Measurements from ENCODE around the gene CSNK1G2. TPM values are rescaled to one million over a fixed set of nuclear protein-coding genes. Genes with fewer than 3 reads are reported as not detected.

CSNK1G2 gene
- total RNA-seq, 8 experiments from 2014 or later: 25.6 to 68.4 (median 49.8) TPM

GRCh38 chr19:1942078-1942933 is 1.3 kb downstream of the CSNK1G2 start:
- in situ Hi-C loops (cut with MboI; ENCODE audit: low pct_unique_long_range_greater_than_20kb in 2 of 9, low sequenced_read_pairs in 9 of 9, unreplicated experiment in 9 of 9): no loop called here
- peak; percentile 24 to 55 (median 52) for ATAC-seq (replicated peaks in 6 of 8)
- WGBS, 10 experiments: 0 to 5% (median 0%) methylated on average over 1 to 4 of the region's 40 CpGs; no CpG with 5 or more reads in 4 of the 10 experiments
- Histone ChIP-seq H3K27ac (peak overlapping the region; percentile 94 to 97), H3K4me3 (peak overlapping the region; percentile 46 to 61 (median 59)), H3K4me1 (replicated peaks in 1 of 2) (peaks cover 13 to 19% of the 10 kb centered on the region in 2 donors)

DNA sequence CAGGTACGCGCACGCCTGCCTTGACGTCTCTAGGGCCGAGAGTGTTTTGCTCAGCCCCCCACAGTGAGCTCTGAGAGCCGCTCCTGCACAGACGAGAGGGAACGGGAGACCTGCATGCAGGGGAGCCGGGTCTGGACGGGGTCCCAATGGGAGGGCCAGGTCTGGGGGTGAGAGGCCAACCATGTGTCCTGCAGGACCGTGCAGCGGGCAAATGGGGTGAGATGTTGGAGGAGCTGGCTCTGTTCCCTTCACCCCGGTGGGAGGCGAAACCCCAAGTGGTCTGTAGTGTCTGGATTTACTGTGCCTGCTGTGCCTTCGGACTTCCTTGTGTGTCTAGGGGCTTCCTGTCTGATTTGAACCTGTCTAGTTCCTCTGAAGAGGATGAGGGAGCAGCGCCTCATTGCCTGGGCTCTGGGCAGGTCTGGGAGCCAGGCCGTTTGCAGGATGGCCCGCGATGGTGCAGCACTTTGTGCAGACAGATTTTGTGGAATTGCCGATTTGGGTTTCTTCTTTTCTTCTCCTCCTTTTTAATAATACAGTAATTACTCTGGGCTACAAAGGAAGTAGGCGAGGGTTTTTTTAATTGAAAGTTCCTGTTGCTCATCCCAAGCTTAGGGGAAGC is 2.1 kb downstream of the CSNK1G2 start:
- peaks cover 13 to 19% of the 10 kb centered on the region in 2 donors for H3K4me1 ChIP-seq (replicated peaks in 1 of 2)
- 11 to 83% (median 43%) methylated on average over 1 to 10 of the region's 21 CpGs; no CpG with 5 or more reads in 4 of the 10 experiments for WGBS, 10 experiments
- in situ Hi-C loops (cut with MboI; ENCODE audit: low pct_unique_long_range_greater_than_20kb in 2 of 9, low sequenced_read_pairs in 9 of 9, unreplicated experiment in 9 of 9): no loop called here
- no peak for ATAC-seq (replicated peaks in 6 of 8)
- H3K27ac ChIP-seq: peak overlapping the region in 1 of 2 donors; percentile 94
- H3K4me3 ChIP-seq: peak overlapping the region; percentile 46 to 61 (median 59)

DNA sequence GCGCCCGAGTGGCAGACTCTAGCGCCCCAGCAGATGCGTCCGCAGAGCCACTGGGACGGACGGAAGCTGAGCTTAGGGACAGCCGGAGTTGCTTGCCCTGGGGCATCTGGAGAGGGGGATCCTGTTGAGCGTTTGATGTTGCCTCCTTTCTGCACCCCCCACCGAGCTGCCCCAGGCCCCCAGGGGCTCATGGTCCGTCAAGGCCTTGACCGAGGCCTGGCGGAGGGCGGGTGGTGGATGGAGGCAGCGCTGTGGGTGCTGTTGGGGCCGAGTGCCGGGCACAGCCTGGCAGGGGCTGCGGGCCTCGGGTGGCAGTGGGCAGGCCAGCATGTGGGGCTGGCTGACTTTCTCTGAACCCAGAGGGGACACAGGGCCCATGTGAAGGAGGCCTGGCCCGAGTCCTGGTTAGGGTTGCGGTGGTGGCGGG is 2.7 kb downstream of the CSNK1G2 start:
- Histone ChIP-seq H3K4me3 (no peak overlapping the region), H3K4me1 (replicated peaks in 1 of 2) (peaks cover 13 to 19% of the 10 kb centered on the region in 2 donors), H3K27ac (no peak overlapping the region)
- in situ Hi-C loops (cut with MboI; ENCODE audit: low pct_unique_long_range_greater_than_20kb in 2 of 9, low sequenced_read_pairs in 9 of 9, unreplicated experiment in 9 of 9): no loop called here
- WGBS, 10 experiments: 75 to 98% (median 86%) methylated on average over 1 to 9 of the region's 22 CpGs; no CpG with 5 or more reads in 4 of the 10 experiments
- no peak for ATAC-seq (replicated peaks in 6 of 8)

DNA sequence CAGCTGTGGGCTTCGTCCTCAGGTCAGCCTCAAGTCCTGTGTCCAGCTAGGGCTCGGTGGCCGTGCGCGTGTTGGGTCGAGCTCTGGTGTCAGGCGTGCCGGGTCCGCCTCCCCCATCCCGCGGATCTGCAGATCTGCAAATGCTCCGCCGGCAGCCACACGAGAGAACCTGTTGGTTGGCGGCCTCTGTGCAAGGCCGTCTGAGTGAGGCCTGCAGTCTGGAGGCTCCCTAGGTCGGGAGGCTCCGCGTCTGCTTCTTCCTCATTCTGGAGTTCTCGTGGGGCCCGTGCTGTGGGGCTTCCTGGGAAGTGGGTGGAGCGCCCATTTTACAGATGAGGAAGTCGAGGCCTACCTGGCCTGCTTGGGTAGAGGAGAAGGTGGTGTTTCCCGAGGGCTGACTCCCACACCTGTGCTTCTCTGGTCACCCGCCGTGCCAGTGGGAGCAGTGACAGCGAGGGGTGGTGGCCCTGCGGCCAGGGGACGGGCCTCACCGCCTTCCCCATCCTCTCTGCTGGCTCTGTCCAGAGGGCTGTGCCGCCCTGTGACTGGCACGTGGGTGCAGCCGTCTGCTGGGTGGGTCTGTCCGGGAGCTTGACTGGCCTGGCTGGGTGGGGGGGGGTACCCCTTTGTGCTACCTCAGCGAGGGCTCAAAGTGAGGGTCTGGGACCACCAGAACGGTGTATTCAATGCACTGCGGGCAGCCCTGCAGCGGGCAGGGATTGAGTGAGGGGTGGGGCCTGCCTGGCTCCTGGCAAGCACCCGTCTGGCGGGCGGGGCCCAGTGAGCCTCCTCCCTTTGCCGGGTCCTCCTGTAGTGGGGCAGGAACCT is 3.3 kb downstream of the CSNK1G2 start:
- in situ Hi-C loops (cut with MboI; ENCODE audit: low pct_unique_long_range_greater_than_20kb in 2 of 9, low sequenced_read_pairs in 9 of 9, unreplicated experiment in 9 of 9): no loop called here
- ATAC-seq (replicated peaks in 6 of 8): no peak
- Histone ChIP-seq H3K27ac (no peak overlapping the region), H3K4me1 (replicated peaks in 1 of 2) (peaks cover 10 to 19% of the 10 kb centered on the region in 2 donors), H3K4me3 (no peak overlapping the region)
- WGBS, 10 experiments: 50 to 100% (median 91%) methylated on average over 1 to 7 of the region's 42 CpGs; no CpG with 5 or more reads in 6 of the 10 experiments

- no peak for ATAC-seq (replicated peaks in 6 of 8)
- Histone ChIP-seq H3K27ac (no peak overlapping the region), H3K4me1 (replicated peaks in 1 of 2) (peaks cover 5 to 12% of the 10 kb centered on the region in 2 donors), H3K4me3 (no peak overlapping the region)
- WGBS, 10 experiments: 90 to 100% methylated on average over 1 to 2 of the region's 30 CpGs; no CpG with 5 or more reads in 8 of the 10 experiments
- in situ Hi-C loops (cut with MboI; ENCODE audit: low pct_unique_long_range_greater_than_20kb in 2 of 9, low sequenced_read_pairs in 9 of 9, unreplicated experiment in 9 of 9): no loop called here
These were observed 4.1 kb downstream of the CSNK1G2 start for GRCh38 chr19:1944916-1945561.

GRCh38 chr19:1945899-1946298 is 4.9 kb downstream of the CSNK1G2 start:
- ATAC-seq (replicated peaks in 6 of 8): no peak
- H3K4me3 ChIP-seq: no peak overlapping the region
- no peak overlapping the region for H3K27ac ChIP-seq
- in situ Hi-C loops (cut with MboI; ENCODE audit: low pct_unique_long_range_greater_than_20kb in 2 of 9, low sequenced_read_pairs in 9 of 9, unreplicated experiment in 9 of 9): no loop called here
- WGBS, 10 experiments: 0 to 88% (median 72%) methylated on average over 1 to 5 of the region's 18 CpGs; no CpG with 5 or more reads in 4 of the 10 experiments
- peaks cover 5 to 11% of the 10 kb centered on the region in 2 donors for H3K4me1 ChIP-seq (replicated peaks in 1 of 2)

DNA sequence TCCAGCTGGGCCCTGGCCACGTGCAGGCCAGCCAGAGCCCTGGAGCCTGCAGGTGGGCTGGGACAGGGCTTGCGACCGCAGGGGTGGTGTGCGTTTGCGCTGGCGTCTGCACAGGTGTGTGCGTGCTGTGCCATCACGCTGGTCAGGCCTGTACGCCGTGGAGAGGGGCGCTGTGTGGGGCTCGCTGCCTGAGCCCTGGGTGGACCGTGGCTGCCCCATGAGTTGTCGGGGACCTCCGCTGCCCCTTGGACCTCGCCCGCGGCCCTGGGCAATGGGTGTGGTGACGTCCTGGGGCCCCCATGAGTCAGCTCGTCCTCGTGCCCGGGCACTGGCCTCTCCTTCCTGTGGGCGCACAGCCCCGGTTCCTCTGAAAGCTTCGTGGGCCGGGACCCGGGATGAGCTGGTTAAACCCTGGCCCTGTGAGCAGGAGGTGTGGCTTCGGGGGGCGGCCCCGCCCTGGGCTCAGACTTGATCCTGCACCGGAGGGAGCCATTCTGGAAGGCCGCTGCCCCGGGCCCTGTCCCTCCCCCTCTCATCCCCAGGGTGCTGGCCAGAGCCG is 6.8 kb downstream of the CSNK1G2 start:
- Histone ChIP-seq H3K27ac (no peak overlapping the region), H3K4me3 (no peak overlapping the region), H3K4me1 (replicated peaks in 1 of 2) (peaks cover 5 to 10% of the 10 kb centered on the region in 2 donors)
- in situ Hi-C loops (cut with MboI; ENCODE audit: low pct_unique_long_range_greater_than_20kb in 2 of 9, low sequenced_read_pairs in 9 of 9, unreplicated experiment in 9 of 9): no loop called here
- 73 to 91% methylated on average over 3 to 19 of the region's 34 CpGs; no CpG with 5 or more reads in 8 of the 10 experiments for WGBS, 10 experiments
- ATAC-seq (replicated peaks in 6 of 8): peak in 3 of 8 experiments; percentile 4 to 48 (median 7)

- Histone ChIP-seq H3K4me3 (no peak overlapping the region), H3K4me1 (replicated peaks in 1 of 2) (no peaks in the 10 kb centered on the region), H3K27ac (no peak overlapping the region)
- no peak for ATAC-seq (replicated peaks in 6 of 8)
- in situ Hi-C loops (cut with MboI; ENCODE audit: low pct_unique_long_range_greater_than_20kb in 2 of 9, low sequenced_read_pairs in 9 of 9, unreplicated experiment in 9 of 9): no loop called here
- WGBS, 10 experiments: 80 to 100% (median 96%) methylated on average over 1 to 13 of the region's 44 CpGs; no CpG with 5 or more reads in 3 of the 10 experiments
These were observed 8.5 kb downstream of the CSNK1G2 start for GRCh38 chr19:1949304-1950101.

DNA sequence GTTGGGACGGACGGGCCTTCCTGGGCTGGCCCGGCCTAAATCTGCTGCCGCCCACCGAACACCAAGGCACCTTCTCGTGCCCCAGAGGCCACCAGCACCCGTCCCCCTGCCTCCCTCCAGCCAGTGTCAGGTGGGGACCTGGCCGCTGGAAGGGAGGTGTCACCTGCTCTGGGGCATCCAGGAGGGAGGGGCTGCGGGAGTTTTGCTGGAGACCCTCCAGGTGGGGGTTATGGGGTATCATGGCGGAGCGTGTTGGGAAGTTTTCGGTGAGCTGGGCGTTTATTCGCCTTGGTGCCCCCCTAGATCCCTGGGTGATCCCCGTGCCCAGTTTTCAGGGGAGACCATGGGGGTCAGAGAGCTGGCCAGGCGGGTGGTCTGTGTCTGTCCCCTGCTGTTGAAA is 9.7 kb downstream of the CSNK1G2 start:
- in situ Hi-C loops (cut with MboI; ENCODE audit: low pct_unique_long_range_greater_than_20kb in 2 of 9, low sequenced_read_pairs in 9 of 9, unreplicated experiment in 9 of 9): no loop called here
- 100% methylated on average over 3 to 4 of the region's 16 CpGs; no CpG with 5 or more reads in 7 of the 10 experiments for WGBS, 10 experiments
- H3K4me1 ChIP-seq (replicated peaks in 1 of 2): no peaks in the 10 kb centered on the region
- no peak overlapping the region for H3K27ac ChIP-seq
- no peak overlapping the region for H3K4me3 ChIP-seq
- ATAC-seq (replicated peaks in 6 of 8): no peak

- peak in 2 of 8 experiments; percentile 10 to 25 for ATAC-seq (replicated peaks in 6 of 8)
- 60 to 97% (median 86%) methylated on average over 1 to 8 of the region's 21 CpGs; no CpG with 5 or more reads in 5 of the 10 experiments for WGBS, 10 experiments
- Histone ChIP-seq H3K4me1 (replicated peaks in 1 of 2) (no peaks in the 10 kb centered on the region), H3K4me3 (no peak overlapping the region), H3K27ac (no peak overlapping the region)
- in situ Hi-C loops (cut with MboI; ENCODE audit: low pct_unique_long_range_greater_than_20kb in 2 of 9, low sequenced_read_pairs in 9 of 9, unreplicated experiment in 9 of 9): no loop called here
These were observed 11.7 kb downstream of the CSNK1G2 start for GRCh38 chr19:1952635-1953034.

GRCh38 chr19:1953037-1953436 is 12.1 kb downstream of the CSNK1G2 start:
- ATAC-seq (replicated peaks in 6 of 8): no peak
- 53 to 88% methylated on average over 3 to 5 of the region's 19 CpGs; no CpG with 5 or more reads in 8 of the 10 experiments for WGBS, 10 experiments
- H3K4me1 ChIP-seq (replicated peaks in 1 of 2): no peaks in the 10 kb centered on the region
- H3K27ac ChIP-seq: no peak overlapping the region
- in situ Hi-C loops (cut with MboI; ENCODE audit: low pct_unique_long_range_greater_than_20kb in 2 of 9, low sequenced_read_pairs in 9 of 9, unreplicated experiment in 9 of 9): no loop called here
- no peak overlapping the region for H3K4me3 ChIP-seq

Measured in motor neuron (in vitro differentiated cells).